Medulla oblongata (tissue), 1 donor: Measurements from ENCODE around the gene RAVER1.
A peak's percentile ranks its signal among the peaks of the same experiment; 100 is the strongest.

Source experiments
- DNase-seq: peaks from one replicate; pipeline ENCODE4 v3.0.0-alpha.2; 2015; ENCODE audit errors: extremely low spot score

RAVER1 gene

DNA sequence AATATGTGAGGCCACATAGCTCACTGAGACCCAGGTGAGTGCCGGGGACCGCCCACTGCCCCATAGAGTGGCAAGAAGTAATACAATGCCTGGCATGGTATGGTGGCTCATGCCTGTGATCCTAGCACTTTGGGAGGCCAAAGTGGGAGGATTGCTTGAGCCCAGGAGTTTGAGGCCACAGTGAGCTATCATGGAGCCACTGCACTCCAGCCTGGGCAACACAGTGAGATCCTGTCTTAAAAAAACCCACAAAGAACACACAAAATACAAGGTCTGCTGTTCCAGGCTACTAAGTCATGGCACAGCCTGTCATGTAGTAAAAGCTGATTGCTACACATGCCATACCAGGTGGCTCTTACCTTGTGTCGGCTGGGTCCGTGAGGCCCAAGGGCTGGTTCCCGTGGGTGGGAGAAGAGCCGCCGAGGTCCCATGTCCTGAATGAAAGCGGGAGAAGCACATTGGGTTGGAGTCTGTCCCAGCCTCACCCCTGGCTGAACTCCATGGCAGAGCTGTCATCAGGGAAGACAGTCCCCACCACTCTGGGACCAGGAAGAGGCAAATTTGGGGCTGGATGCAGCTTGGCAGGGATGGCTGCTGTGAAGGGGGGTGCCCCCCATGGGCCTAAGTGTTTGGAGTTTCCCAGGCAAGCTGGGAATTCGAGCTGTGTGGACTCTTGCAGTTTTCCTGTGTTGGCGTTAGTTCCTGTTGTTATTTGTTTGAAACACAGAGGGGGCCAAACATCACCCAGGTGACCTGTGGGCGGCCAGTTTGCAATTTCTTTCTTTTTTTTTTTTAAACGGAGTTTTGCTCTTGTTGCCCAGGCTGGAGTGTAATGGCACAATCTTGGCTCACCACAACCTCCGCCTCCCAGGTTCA lies 14.3 kb downstream of the RAVER1 start:
- DNase-seq: no peak

DNA sequence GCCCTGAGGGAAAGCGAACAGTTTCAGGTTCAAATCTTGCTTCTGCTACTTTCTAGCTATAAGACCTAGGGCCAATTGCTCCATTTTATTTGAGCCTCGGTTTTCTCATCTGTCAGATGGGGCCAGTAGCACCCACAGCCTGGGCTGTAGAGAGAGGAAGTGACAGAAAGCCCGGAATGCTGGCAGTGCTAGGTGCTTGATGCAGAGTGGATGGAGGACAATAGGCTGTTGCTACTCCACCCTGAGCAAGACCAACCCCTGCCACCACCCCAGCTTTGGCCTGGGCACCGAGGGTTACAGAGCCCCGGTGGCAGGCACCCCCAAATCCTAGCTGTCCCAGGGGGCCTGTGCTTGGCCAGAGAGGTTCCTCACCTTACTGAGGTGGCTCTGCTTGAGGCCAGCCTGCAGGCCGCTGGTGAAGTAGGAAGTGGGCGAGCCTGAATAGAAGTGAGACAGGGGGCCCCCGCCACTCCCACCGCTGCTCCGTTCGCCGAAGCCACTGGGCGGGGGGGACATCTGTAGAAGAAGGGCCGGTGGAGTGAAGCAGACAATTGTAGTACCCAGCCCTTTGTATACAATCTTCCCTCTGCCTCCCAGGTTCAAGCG lies 15.4 kb downstream of the RAVER1 start:
- DNase-seq: no peak

DNA sequence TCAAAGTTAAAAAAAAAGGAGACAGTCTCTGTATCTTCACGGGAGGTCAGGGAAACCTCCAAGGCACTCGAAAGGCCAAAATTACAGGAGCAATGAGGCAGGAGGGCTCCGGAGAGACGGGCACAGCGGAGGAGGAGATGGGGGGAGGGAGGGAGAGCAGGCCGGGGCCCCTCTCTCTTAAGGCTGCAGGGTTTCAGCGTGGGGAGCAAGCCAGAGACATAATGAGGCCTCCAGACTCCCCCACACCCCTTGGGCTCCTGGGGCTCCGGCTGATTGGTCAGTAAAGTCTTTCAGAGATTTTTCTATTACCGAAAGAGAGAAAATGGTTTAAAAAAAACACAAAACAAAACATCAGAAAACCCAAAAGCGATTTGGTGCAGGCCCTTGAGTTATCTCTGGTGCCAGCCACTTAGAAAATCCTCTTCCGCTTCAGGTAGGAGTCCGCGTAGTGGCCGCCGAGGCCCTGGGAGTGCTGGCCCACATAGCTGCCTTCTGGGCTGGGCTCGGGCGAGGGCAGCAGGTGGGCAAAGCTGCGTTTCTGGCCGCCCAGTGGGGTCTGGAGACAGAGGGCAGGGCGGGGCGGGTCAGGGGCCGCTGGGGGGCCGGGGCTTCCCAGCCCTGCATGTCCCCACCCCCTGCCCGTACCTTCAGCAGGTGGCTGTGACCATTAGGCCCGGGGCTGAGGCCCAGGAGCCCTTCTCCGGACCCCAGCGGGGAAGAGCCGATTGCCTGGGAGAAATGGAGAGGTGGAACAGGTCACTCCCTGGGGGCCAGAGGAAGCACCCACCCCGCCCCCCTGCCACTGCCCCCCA lies 16.1 kb downstream of the RAVER1 start:
- no peak for DNase-seq

DNA sequence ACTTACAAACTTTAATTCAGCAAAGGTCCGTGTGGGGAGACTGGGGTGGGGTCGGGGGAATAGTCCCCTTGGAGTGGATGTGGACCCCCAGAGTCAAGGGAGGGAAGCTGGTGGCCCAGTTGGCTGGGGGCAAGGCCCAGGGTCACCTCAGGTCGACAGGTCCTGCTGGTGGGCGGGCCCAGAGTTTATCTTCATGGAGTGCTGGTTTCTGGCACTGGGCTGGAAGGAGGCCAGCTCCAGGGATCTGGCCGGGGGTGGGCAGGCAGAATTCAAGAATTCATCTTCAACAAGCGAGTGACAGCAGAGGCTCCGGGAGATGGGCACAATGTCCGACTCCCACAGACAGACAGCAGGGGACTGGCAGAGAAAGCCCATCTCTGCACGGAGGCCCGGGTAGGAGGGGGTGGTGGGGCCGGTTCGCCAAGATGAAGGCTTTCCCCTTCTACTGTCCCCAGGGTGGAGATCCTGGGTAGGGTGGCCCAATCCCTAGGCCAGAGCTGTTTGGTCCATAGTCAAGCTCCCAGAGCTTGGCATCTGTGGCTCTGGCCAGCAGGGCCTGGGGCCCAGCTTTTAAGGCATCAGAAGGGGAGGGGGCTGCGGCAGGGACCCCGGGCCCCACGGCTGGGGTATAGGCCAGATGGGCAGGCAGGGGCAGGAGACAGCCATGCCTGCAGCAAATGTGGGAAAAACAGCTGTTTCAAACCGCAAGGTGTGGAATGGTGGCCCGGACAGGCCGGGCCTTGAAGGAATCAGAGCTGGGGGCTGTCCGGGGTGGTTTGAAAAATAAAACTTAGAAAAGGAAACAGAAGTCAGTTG lies 16.9 kb downstream of the RAVER1 start:
- DNase-seq: no peak

DNA sequence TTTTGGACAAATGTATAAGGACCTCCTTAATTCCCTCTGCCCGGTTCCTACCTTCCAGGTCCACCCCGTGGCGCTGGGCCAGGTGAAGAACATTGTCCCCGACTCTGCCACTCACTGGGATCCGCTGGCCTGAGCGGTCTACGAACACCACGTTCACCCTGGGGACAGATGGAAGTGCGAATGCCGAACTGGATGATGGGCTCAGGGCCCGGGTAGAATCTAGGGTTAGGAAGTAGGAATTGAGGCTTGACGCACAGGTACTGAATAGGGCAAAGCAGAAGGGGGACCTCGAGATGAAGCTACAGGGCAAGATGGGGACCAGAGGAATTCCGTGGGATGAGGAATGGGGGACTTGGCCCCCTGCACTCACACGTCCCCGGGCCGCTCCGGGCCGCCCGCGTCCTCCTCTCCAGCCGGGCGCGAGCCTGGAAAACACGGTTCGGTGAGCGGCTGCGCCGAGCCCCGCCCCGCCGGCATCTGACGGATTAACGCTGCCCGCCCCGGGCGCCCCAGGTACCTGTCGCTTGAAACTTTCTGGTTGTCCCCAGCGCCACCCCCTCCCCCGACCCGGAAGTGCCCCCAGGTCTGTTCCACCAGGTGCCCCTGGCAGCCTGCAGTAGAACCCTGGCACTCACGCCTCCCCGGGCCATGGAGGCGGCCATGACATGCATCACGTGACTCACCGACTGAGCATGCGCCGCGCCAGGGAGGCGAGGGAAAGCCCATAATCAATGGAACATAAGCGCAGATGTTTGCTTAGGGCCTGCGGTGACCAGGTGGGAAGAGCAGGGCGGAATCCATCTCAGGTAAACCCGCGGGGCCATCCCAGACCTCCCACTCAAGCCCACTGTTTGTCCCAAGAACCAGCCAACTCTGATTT lies 17.8 kb downstream of the RAVER1 start, which contains the start of gene FDX2:
FDX2 (minus strand) TSS at position 681 of the 880 bp plus-strand sequence; CDS start at position 662, 19 bp downstream.
- peak; percentile 85 for DNase-seq

DNA sequence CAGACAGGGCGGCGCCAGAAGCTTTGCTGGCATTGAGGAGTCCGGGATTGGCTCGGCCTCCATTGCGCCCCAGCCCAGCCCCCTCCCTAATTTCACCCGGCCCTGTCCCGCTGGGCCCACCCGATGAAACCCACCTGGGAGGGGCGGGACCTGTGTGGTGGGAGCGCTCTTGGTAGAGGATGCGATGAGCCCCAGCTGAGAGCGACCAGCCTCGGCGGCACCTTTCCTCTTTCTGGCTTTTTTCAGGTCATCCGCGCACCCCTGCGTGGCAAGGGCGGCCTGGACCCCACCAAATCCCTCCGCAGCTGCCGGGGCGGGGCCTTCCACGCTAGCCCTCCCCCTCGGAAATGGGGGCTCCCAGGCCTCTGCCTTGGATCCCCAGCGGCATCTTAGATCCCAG lies 23.9 kb downstream of the RAVER1 start, which contains the start of gene ZGLP1:
ZGLP1 (minus strand) TSS at position 393 of the 400 bp plus-strand sequence.
- DNase-seq: no peak

DNA sequence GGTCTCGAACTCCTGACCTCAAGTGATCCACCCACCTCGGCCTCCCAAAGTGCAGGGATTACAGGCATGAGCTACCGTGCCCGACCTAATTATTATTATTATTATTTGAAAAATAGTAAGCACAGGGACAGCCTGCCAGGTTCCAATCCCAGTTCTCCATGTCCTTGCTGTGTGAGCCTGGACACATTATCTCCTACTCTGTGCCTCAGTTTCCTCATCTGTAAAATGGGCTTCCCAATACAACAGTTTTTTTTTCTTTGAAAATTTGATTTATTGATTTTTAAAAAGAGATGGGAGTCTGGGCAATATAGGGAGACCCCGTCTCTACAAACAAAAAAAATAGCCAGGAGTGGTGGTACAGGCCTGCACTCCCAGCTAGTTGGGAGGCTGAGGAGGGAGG lies 27.0 kb downstream of the RAVER1 start:
- no peak for DNase-seq

DNA sequence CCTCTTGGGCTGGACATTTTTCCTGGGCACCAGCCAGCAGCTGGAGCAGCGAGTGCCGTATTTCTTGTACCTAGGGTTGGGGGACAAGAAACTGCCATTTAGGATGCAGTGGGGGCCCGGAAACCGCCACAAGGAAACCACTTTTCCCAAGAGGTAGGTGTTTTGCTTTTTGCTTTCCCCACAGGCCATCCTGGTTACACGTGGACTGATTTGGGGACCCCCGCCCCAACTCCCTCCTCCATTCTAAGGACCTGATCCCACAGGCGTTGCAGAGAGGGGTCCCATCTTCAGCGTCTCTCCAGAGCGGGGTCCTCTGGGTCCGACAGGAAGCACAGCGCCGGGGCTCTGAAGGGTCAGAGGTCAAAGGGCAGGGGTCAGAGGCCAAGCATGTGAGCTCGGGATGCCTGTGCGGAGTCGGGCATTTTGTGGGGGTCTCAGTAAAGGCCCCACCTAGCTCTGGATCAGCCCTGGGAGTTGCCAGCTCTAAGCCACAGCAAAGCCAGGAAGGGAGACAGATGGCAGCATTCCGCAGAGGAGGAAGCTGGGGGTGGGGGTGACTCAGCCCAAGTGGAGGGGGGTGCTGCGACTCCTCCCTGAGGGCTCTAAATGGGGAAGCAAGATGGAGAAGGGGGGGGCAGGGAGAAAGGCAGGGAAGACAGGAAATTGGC lies 28.1 kb downstream of the RAVER1 start:
- DNase-seq: peak; percentile 56

DNA sequence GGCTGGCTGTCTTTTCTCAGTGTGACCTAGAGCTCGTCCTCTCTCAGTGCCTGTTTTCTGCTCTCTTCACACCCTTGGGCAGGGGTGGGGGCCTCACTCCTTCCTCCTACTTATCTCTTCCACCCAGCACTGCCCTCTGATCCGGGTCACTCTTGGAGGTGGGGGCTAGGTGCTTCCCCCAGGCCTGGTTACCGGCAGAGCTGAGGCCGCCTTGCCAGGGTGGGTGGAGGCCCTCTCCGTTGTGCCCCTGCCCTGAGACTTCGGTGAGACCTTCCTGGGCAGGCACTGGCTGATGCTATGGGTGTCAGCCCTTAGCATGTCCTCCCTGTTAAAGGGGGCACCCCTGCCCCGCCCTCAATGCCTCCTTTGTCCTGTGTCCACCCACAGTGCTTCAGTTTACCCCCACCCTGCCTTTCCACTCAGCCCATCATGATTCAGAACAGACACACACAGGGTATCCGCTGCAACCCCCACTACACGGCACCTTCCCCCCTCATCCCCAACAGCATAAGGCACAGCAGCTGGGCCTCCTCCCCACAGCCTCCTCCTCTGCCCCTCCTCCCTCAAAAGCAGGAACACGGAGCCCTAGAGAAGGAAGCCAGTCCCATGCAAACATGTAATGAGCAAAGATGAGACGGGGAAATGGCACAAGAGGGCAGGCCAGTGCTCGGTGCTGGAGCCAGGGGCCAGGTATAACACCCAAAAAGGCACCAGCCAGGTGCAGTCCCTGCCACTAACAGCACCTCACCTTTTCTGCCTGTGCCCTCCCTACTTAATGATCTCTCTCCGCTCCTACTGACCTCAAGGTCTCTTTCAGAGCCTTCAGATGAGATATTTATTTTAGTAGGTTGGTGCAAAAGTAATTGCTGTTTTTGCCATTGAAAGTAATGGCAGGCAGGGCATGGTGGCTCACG lies 33.5 kb downstream of the RAVER1 start:
- DNase-seq: no peak

DNA sequence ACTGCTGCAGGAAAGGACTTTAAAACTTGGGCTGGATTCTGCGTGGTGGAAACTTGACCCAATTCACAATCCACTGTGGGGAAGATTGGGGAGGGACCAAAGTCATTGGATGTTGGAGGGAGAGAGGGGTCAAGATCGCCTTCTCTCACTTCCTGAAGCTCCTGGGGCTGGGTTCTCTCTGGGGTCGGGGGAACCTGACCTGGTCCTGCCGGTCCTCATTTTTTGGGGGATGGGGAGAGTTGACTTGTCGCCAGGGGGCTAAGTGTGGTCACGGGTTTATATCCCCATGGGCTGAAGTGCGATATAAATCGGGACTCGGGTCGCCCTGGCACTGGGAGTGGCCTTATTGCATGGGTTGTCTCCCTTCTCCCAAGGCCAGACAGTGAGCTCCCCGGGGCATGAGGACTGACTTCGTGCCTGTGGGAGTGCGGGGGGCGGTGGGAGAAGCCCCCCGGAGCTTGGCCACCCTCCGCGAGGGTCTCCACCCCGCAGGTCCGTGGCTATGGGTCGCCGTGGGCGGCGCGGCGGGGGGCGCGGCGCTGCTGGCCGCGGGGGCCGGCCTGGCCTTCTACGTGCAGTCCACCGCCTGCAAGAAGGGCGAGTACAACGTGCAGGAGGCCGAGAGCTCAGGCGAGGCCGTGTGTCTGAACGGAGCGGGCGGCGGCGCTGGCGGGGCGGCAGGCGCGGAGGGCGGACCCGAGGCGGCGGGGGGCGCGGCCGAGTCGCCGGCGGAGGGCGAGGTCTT lies 37.3 kb downstream of the RAVER1 start:
- DNase-seq: no peak

DNA sequence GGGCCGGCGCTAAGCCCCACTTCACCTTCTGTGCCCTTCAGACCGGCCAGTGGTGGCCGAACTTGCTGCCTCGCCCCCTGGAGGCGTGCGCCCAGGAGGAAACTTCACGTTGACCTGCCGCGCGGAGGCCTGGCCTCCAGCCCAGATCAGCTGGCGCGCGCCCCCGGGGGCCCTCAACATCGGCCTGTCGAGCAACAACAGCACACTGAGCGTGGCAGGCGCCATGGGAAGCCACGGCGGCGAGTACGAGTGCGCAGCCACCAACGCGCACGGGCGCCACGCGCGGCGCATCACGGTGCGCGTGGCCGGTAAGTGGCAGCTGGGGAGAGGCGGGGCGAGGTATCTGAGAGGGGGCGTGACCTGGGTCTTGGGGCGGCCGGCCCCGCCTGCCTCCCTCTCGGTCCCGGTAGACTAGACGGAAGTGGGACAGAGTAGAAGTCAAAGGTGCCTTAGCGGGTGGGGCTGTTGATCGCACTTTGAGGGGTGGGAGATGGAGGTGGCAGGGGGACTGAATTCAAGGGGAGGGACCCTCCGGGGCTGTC lies 38.0 kb downstream of the RAVER1 start:
- no peak for DNase-seq

DNA sequence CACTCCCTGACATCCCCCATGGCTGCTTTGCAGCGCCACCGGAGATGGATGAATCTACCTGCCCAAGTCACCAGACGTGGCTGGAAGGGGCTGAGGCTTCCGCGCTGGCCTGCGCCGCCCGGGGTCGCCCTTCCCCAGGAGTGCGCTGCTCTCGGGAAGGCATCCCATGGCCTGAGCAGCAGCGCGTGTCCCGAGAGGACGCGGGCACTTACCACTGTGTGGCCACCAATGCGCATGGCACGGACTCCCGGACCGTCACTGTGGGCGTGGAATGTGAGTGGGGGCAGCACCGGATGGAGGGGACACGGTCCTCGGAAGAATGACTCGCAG lies 39.0 kb downstream of the RAVER1 start:
- no peak for DNase-seq

DNA sequence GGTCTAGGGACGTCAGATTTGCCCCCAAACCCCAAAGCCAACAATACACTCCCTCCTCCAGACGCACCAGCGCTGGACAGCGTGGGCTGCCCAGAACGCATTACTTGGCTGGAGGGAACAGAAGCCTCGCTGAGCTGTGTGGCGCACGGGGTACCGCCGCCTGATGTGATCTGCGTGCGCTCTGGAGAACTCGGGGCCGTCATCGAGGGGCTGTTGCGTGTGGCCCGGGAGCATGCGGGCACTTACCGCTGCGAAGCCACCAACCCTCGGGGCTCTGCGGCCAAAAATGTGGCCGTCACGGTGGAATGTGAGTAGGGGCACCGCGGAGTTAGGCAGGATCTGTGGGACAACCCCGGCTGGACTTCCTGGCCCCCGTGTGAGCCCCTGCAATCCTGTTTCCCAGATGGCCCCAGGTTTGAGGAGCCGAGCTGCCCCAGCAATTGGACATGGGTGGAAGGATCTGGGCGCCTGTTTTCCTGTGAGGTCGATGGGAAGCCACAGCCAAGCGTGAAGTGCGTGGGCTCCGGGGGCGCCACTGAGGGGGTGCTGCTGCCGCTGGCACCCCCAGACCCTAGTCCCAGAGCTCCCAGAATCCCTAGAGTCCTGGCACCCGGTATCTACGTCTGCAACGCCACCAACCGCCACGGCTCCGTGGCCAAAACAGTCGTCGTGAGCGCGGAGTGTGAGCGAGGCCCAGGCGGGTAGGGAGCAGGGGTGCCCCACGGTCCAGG lies 39.5 kb downstream of the RAVER1 start:
- no peak for DNase-seq

DNA sequence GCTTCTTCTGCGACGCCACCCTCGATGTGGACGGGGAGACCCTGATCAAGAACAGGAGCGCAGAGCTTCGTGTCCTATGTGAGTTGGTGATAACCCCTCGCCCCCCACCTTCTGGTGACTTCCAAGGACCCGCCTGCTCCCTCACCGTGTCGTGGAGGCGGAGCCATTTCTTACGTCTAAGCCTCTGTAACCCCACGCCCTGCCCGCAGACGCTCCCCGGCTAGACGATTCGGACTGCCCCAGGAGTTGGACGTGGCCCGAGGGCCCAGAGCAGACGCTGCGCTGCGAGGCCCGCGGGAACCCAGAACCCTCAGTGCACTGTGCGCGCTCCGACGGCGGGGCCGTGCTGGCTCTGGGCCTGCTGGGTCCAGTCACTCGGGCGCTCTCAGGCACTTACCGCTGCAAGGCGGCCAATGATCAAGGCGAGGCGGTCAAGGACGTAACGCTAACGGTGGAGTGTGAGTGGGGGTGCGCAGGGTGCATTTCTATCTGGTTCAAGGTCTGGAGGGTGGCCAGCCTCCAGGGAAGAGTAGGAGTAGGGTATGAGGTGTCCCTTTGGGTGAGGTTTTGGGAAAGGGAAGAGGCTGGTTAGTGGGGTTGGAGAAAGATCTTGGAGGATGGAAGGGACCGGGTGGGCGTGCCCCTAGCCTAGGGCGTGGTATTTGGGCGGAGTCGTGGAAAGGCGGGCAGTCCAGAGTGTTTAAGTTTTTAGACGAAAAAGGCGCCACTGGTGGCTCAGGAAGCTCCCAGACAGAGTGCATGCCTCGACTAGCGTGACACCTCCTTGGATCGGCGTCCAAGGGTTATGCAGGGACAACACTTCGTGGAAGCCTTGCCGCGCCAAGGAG lies 40.3 kb downstream of the RAVER1 start:
- no peak for DNase-seq

DNA sequence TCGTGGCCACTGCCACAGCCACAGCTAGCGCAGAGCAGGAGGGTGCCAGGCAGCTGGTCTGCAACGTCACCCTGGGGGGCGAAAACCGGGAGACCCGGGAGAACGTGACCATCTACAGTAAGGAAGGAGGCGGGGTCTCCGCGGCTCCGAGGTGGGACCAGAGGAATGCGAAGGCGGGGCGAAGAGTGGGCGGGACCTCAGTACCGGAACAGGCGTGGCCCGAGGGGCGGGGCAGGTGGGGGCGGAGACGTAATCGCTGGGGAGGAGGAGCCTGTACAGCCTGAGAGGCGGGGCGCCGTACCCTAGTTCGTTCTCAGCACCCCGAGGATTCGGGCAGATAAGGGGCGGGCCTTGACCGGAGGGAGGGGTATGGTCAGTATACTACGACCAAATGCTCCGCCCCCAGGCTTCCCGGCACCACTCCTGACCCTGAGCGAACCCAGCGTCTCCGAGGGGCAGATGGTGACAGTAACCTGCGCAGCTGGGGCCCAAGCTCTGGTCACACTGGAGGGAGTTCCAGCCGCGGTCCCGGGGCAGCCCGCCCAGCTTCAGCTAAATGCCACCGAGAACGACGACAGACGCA lies 41.0 kb downstream of the RAVER1 start:
- DNase-seq: no peak
